ENCODE results near the gene CDK7. TPM values are rescaled to one million over a fixed set of nuclear protein-coding genes. Genes with fewer than 3 reads are reported as not detected.

The CDK7 gene
- polyA plus RNA-seq, 4 donors = 38.7 to 43.0 (median 40.7) TPM

DNA sequence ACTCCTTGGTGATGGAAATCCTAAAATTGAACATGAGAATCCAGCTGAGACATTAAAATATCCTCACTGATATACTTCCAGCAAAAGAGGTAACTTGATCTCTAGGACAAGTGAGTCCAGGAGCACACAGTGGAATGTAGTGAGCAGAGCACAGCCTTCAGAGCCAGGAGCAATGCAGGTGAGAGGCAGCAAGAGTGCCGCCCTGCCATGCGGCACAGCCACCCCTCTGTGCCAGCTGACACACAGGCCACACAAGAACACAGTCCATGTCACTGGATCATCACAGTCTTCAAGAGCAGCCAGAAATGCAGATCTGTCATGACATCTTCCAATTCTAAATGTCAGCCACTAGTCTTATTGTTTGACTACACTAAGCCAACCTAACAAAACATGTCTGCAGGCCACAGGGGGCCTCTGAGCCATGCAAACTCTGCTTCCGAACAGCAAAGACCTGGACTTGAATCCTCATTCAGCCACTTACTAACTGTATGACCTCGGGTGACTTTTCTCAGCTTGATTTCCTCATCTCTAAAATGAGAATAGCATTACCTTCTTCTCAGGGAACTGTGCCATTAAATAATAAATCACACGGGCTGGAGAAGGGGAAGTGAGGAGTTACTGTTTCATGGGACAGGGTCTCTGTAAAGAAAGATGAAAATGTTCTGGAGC, 50.9 kb downstream of the CDK7 start:
- DNase-seq (ENCODE audit: low read depth in 4 of 4, low spot score in 2 of 4) = no peak

DNA sequence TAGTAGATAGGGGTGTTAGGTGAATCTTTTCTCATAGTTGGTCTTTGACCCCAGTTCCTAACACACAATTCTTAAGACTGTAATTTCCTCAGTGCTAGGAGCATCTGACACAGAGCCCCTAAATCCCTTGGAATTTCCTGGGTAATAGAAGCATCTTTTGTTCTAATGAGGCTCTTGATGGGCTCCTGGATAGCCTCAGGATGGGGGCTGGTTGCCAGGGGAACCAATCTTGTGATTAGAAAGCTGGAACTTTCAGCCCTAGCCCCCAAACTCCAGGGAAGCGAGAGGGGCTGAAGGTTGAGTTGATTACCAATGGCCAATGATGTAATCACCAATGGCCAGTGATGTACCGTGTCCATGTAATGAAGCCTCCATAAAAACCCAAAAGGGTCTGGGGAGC, 53.4 kb downstream of the CDK7 start:
- no peak for DNase-seq (ENCODE audit: low read depth in 4 of 4, low spot score in 2 of 4)

DNA sequence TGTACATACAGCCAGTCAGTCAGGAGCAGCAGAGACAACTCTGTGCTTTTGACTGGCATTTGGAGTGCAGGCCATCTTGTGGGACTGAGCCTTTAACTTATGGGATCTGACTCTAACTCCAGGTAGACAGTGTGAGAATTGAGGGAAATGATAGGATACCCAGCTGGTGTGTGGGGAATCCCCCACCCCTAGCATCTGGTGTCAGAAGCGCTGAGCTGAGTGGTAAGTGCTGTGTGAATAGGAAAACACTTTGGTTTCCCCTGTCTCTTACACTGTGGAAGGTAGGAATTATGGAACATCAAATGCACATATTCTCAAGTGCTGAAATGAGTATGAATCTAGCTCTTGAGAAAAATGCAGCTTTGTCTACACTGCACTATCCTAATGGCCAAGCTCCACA, 54.0 kb downstream of the CDK7 start:
- no peak for DNase-seq (ENCODE audit: low read depth in 4 of 4, low spot score in 2 of 4)

GRCh38 chr5:69292306-69292705, 57.6 kb downstream of the CDK7 start:
- no peak for DNase-seq (ENCODE audit: low read depth in 4 of 4, low spot score in 2 of 4)

DNA sequence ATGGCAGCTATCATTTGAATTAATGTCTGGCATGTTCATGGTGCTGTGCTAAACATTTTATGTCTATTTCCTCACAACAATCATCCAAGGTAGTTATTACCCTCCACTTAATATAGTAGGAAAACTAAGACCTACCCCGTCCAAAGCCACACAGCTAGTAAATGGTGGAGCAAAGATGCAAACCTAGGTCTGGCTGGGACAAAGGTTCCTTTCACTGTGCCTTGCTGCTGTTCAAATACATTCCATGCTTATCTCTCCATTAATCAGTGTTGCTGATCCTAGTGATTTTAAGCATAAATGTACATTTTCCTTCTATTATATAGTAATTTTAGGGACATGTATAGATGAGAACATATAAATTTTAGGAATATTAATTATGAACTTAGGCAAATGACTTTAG, 59.2 kb downstream of the CDK7 start:
- DNase-seq (ENCODE audit: low read depth in 4 of 4, low spot score in 2 of 4) = no peak

DNA sequence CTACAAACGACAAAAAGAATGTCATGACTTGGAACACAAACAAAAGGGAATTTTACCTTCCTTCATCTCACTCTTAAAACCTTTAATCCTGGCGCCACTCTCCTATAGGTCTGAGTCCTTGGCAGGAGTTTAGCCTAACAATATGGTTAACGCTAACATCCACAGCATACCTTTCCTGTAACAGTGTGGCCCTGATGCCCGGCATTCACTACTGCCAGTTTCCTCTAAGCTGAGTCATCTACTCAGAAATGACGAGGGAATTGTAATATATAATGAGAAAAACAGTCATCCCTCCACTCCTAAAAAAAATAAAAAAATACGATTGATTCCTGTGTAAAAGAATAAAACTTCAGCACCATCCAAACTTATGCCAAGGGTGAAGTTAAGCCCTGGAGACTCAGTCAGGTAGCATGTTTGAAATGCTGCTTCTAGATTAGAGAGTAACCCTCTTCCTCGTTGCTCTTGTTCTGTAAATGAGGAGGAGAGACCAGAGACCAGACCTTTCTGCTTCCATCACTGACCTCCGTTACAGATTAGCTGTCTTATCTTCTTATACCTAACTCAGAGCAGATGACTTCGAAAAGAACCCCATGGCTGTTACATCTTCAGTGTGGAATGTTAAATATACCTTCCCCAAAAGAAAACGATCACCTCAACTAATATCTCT, 60.5 kb downstream of the CDK7 start:
- DNase-seq (ENCODE audit: low read depth in 4 of 4, low spot score in 2 of 4) = no peak

DNA sequence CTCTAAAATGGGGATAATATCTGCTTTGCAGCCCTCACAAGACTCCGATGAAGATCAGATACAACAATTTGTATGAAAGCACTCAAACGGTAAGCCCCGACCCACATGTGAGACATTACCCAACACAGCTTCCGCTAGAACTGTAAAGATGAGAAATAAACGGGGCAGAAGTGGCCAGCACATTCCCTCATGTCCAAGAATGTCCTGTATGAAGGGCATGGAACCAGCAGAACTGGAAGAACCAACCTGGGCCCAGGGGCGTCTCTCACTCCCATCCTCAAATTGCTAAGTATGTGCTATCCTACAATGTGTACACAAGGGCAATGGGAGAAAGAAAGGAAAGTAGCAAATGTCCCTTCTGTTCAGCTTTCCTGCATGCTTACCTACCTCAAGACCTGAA, 64.9 kb downstream of the CDK7 start:
- no peak for DNase-seq (ENCODE audit: low read depth in 4 of 4, low spot score in 2 of 4)

GRCh38 chr5:69300537-69301203, 66.0 kb downstream of the CDK7 start:
- peak in 1 of 4 donors; percentile 3 for DNase-seq (ENCODE audit: low read depth in 4 of 4, low spot score in 2 of 4)

DNA sequence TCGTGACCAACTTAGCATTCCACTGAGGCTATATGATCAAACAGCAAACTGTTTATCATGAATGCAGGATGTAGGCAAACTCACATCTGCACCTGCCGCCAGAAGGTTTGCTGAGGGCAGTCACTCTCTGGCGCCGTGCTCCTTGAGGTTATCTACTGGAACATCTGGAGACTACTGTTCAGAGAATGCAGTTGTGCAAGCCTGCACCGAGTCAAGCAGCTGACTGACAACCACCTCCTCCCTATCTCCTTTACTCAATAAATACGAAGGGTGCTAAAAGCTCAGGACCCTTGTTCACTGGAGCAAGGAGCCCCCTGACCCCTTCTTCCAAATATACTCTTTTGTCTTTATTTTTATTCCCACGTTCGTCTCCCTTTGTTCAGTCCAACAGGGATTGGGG, 70.8 kb downstream of the CDK7 start:
- DNase-seq (ENCODE audit: low read depth in 4 of 4, low spot score in 2 of 4) = no peak

DNA sequence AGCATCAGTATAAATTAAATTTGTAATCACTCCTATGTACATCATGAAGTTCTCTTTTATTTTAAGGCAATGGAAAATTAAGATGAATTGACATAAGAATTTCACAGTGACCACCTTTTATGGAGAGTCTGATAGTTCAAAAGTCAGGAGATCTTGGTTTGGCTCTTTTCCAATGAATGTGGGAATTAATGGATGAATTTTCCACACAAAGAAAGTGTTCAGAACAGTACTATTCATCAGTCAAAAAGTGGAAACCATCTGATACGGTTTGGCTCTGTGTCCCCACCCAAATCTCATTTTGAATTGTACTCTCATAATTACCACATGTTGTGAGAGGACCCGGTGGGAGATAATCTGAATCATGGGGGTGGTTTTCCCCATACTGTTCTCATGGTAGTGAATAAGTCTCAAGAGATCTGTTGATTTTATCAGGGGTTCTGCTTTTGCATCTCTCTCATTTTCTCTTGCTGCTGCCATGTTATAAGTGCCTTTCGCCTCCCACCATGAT, 73.4 kb downstream of the CDK7 start:
- no peak for DNase-seq (ENCODE audit: low read depth in 4 of 4, low spot score in 2 of 4)

GRCh38 chr5:69309380-69309779, 74.7 kb downstream of the CDK7 start:
- no peak for DNase-seq (ENCODE audit: low read depth in 4 of 4, low spot score in 2 of 4)

DNA sequence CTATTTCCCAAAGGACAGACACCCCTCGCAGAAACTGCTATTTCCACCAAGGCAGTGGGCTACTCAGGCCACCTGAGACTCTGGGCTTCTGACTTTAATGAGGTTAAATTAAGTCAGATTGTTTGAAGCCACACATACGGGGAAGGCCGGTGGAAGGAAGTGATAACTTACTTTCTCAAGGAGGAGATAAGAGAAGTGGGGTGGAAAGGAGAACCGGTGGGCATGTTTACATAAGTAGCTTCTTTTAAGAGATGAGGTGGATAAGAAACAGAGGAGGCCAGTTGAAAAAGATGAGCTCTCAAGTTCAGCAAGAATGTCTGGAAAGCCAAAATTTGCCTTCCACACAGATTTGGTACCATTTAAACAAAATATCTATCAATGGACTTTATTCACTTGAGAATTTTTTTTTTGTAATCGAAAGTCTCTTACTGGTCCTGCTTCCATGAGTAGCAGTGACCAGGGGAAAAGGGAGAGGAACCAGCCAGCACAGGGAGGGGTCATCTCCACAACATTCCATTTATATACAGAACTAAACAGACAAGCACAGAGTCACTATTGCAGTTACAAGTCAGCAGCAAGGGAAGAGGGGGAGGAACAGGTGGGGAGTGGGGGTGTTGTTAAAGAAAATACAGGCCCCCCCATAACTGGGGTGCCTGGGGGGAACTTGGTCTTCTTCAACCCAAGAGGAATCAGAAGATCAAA, 77.9 kb downstream of the CDK7 start:
- DNase-seq (ENCODE audit: low read depth in 4 of 4, low spot score in 2 of 4) = no peak

GRCh38 chr5:69313428-69313827, 78.7 kb downstream of the CDK7 start:
- DNase-seq (ENCODE audit: low read depth in 4 of 4, low spot score in 2 of 4) = no peak

DNA sequence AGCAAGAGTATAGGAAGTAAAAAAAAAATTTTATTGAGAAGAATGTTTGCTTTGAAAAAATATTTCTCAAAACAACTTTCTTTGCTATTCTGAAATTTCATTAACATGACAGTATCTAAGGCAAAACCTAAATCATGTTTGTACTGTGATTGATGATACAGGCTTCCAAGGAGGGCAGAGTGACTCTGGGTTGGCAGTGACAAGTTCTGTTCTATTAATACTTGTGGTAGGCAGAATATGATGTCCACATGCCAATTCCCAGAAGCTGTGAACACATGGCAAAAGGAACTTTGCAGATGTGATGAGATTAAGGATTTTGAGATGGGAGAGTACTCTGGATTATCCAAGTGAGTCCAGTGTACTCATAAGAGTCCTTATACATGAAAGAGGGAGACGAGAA, 81.3 kb downstream of the CDK7 start:
- no peak for DNase-seq (ENCODE audit: low read depth in 4 of 4, low spot score in 2 of 4)

DNA sequence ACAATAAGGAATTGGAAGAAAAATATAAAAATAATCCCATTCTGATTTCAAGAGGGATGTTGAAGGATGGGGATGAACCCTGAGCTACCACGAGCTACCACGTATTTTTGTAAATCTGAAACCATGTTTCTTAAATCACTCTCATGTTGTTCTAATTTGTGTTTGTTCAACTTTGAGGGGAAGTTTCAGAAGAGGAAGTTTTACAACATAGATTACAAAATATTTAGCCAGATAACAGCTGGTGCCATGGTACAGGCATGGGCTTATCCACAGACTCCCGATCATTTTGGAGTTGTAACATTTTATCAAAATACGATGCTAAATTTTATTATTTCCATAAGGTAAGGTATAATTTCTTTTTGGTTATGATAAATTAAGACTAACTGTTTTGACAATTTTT, 82.7 kb downstream of the CDK7 start:
- DNase-seq (ENCODE audit: low read depth in 4 of 4, low spot score in 2 of 4) = no peak

DNA sequence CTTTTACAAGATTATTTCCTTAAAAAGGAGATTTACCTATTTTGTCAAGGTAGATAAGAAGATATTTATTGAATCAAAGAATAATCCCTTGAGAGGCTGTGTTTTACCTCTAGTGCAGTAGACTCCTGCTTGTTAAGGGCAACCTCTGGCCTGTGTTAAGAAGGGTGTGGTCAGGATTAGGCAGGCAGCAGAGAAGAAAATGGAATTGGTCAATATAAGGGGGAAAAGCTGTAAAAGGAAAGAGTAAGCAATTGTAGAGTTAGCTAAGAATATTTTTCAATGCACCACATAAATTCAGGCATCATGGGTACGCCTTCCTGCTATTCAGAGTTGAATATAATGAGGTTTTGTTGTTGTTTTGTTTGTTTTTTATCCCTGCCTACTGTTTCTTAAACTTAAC, 91.7 kb downstream of the CDK7 start:
- DNase-seq (ENCODE audit: low read depth in 4 of 4, low spot score in 2 of 4) = no peak

Other genes starting within 250 kb of the CDK7 start
- gene SLC30A5, start 140.9 kb upstream of the CDK7 start, polyA plus RNA-seq (ENCODE audit: insufficient read length in 4 of 4) = 10 to 100 TPM; 73.6 to 93.1 (median 86.3) TPM
- gene CCNB1, start 67.7 kb upstream of the CDK7 start, polyA plus RNA-seq (ENCODE audit: insufficient read length in 4 of 4) = 10 to 100 TPM; 86.8 to 98.7 (median 88.6) TPM
- gene CENPH, start 45.3 kb upstream of the CDK7 start, polyA plus RNA-seq (ENCODE audit: insufficient read length in 4 of 4) = 10 to 100 TPM; 22.5 to 24.8 (median 24.3) TPM
- gene CCDC125, start 97.9 kb downstream of the CDK7 start, polyA plus RNA-seq (ENCODE audit: insufficient read length in 4 of 4) = 10 to 100 TPM in 3 of 4 donors, 1 to 10 TPM in 1; 9.0 to 14.9 (median 12.7) TPM
- gene AK6, start 134.6 kb downstream of the CDK7 start, polyA plus RNA-seq (ENCODE audit: insufficient read length in 4 of 4) = 10 to 100 TPM; 62.8 to 94.8 (median 76.4) TPM
- gene TAF9, start 134.6 kb downstream of the CDK7 start, polyA plus RNA-seq (ENCODE audit: insufficient read length in 4 of 4) = 10 to 100 TPM; 49.3 to 64.6 (median 52.9) TPM
- 10 to 100 TPM; 35.7 to 40.0 (median 38.3) TPM for gene RAD17, start 134.9 kb downstream of the CDK7 start, polyA plus RNA-seq (ENCODE audit: insufficient read length in 4 of 4)
- gene MARVELD2, start 180.2 kb downstream of the CDK7 start, polyA plus RNA-seq (ENCODE audit: insufficient read length in 4 of 4) = 10 to 100 TPM; 24.1 to 29.0 (median 27.0) TPM